WTC11 (cell line): ENCODE results near the gene IL1RAPL1.

Experiments used
- ESRRA ChIP-seq: sonication (generic); formaldehyde crosslinking; IDR thresholded peaks from 2 replicates; pipeline ENCODE4 v1.8.1; 2022; ENCODE audit warnings: mild to moderate bottlenecking, missing genetic modification reagents, borderline replicate concordance
- ETV6 ChIP-seq: sonication (generic); formaldehyde crosslinking; IDR thresholded peaks from 2 replicates; pipeline ENCODE4 v1.8.1; 2022; ENCODE audit warnings: mild to moderate bottlenecking, missing genetic modification reagents
- KAT7 ChIP-seq: sonication (generic); formaldehyde crosslinking; IDR thresholded peaks from 2 replicates; pipeline ENCODE4 v1.8.1; 2023; ENCODE audit warnings: missing genetic modification reagents, mild to moderate bottlenecking, borderline replicate concordance
- PRRX2 ChIP-seq: fragments of 250-450 bp; sonication (Bioruptor Pico); IDR thresholded peaks from 2 replicates; pipeline ENCODE4 v1.8.0; 2021; ENCODE audit warnings: mild to moderate bottlenecking
- TP53 ChIP-seq: sonication (generic); formaldehyde crosslinking; IDR thresholded peaks from 2 replicates; pipeline ENCODE4 v1.8.1; 2023; ENCODE audit warnings: mild to moderate bottlenecking, missing genetic modification reagents
- TF ChIP-seq, protein P1 (sequence below): sonication (generic); formaldehyde crosslinking; IDR thresholded peaks from 2 replicates; pipeline ENCODE4 v1.8.1; 2022; ENCODE audit warnings: low read depth, missing genetic modification reagents, borderline replicate concordance
- TF ChIP-seq, protein P2 (sequence below): fragments of 200-600 bp; IDR thresholded peaks from 2 replicates; pipeline ENCODE4 v1.8.0; 2022; ENCODE audit warnings: antibody characterized with exemption
- TF ChIP-seq, protein P3 (sequence below): sonication (generic); formaldehyde crosslinking; IDR thresholded peaks from 2 replicates; pipeline ENCODE4 v1.8.1; 2023; ENCODE audit warnings: mild to moderate bottlenecking, missing genetic modification reagents
- TF ChIP-seq, protein P4 (sequence below): sonication (generic); formaldehyde crosslinking; IDR thresholded peaks from 2 replicates; pipeline ENCODE4 v1.8.0; 2023; ENCODE audit warnings: missing genetic modification reagents

DNA sequence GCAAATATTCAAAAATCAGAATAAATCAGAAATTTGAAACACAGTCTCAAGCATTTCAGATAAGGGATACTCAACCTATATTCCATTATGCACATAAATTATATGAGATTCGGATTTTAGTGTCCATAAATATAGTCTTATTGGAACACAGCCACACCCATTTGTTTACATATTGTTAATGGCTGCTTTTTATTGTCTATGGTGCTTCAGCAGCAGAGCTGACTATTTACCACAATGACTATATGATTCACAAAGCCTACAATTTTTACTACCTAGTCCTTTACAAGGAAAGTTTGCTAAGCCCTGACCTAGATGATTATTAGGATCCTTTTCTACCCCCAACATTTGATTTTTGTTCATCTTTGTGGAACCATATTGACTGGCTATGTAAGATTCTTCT lies 63.9 kb downstream of the IL1RAPL1 start:
- TF ChIP-seq ETV6 = no peak
- no peak for TF ChIP-seq KAT7 (CRISPR knock-in tag)
- TF ChIP-seq, protein P1, sequence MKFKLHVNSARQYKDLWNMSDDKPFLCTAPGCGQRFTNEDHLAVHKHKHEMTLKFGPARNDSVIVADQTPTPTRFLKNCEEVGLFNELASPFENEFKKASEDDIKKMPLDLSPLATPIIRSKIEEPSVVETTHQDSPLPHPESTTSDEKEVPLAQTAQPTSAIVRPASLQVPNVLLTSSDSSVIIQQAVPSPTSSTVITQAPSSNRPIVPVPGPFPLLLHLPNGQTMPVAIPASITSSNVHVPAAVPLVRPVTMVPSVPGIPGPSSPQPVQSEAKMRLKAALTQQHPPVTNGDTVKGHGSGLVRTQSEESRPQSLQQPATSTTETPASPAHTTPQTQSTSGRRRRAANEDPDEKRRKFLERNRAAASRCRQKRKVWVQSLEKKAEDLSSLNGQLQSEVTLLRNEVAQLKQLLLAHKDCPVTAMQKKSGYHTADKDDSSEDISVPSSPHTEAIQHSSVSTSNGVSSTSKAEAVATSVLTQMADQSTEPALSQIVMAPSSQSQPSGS (CRISPR knock-in tag) = no peak
- no peak for TF ChIP-seq PRRX2 (CRISPR knock-in tag)
- TF ChIP-seq, protein P2, sequence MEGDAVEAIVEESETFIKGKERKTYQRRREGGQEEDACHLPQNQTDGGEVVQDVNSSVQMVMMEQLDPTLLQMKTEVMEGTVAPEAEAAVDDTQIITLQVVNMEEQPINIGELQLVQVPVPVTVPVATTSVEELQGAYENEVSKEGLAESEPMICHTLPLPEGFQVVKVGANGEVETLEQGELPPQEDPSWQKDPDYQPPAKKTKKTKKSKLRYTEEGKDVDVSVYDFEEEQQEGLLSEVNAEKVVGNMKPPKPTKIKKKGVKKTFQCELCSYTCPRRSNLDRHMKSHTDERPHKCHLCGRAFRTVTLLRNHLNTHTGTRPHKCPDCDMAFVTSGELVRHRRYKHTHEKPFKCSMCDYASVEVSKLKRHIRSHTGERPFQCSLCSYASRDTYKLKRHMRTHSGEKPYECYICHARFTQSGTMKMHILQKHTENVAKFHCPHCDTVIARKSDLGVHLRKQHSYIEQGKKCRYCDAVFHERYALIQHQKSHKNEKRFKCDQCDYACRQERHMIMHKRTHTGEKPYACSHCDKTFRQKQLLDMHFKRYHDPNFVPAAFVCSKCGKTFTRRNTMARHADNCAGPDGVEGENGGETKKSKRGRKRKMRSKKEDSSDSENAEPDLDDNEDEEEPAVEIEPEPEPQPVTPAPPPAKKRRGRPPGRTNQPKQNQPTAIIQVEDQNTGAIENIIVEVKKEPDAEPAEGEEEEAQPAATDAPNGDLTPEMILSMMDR = no peak
- TF ChIP-seq TP53 (CRISPR knock-in tag) = no peak
- TF ChIP-seq, protein P3, sequence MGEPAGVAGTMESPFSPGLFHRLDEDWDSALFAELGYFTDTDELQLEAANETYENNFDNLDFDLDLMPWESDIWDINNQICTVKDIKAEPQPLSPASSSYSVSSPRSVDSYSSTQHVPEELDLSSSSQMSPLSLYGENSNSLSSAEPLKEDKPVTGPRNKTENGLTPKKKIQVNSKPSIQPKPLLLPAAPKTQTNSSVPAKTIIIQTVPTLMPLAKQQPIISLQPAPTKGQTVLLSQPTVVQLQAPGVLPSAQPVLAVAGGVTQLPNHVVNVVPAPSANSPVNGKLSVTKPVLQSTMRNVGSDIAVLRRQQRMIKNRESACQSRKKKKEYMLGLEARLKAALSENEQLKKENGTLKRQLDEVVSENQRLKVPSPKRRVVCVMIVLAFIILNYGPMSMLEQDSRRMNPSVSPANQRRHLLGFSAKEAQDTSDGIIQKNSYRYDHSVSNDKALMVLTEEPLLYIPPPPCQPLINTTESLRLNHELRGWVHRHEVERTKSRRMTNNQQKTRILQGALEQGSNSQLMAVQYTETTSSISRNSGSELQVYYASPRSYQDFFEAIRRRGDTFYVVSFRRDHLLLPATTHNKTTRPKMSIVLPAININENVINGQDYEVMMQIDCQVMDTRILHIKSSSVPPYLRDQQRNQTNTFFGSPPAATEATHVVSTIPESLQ = no peak
- TF ChIP-seq, protein P4, sequence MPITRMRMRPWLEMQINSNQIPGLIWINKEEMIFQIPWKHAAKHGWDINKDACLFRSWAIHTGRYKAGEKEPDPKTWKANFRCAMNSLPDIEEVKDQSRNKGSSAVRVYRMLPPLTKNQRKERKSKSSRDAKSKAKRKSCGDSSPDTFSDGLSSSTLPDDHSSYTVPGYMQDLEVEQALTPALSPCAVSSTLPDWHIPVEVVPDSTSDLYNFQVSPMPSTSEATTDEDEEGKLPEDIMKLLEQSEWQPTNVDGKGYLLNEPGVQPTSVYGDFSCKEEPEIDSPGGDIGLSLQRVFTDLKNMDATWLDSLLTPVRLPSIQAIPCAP (CRISPR knock-in tag) = no peak
- no peak for TF ChIP-seq ESRRA (CRISPR knock-in tag)
